MCF 10A (cell line): ENCODE results near the gene SLC51A. TPM values are rescaled to one million over a fixed set of nuclear protein-coding genes. Genes with fewer than 3 reads are reported as not detected.

Experiments
- BruUV-seq: library from RNA; stranded (reverse); fragments of 400-500 nt; replicated peaks from 2 replicates; lab custom pipeline; 2021; lab: Mats Ljungman, UMichigan
- CTCF ChIA-PET: fragments of 300-600 bp; sonication (Branson Sonifier 250); formaldehyde crosslinking; extraction: SDS; loops from one replicate; lab custom pipeline; 2021; ENCODE audit warnings: antibody characterized with exemption, inconsistent platforms; lab: Yijun Ruan, JAX
- POLR2A ChIA-PET: fragments of 300-600, 350-650 bp; sonication (Branson Sonifier 250); formaldehyde crosslinking; extraction: SDS; loops from one replicate; lab custom pipeline; 2020; ENCODE audit warnings: antibody characterized with exemption, inconsistent platforms; lab: Yijun Ruan, JAX
- DNase-seq: peaks from one replicate; pipeline ENCODE4 v3.0.0-alpha.2; 2018; ENCODE audit not compliant: unreplicated experiment
- H3K27ac Mint-ChIP-seq: one replicate; pipeline ENCODE4 v1.8.0; 2022; ENCODE audit warnings: mild to moderate bottlenecking, low read depth, mixed read lengths; ENCODE audit not compliant: unreplicated experiment
- H3K27me3 Mint-ChIP-seq: one replicate; pipeline ENCODE4 v1.8.0; 2022; ENCODE audit warnings: mixed read lengths; ENCODE audit not compliant: insufficient read depth, unreplicated experiment
- H3K36me3 Mint-ChIP-seq: one replicate; pipeline ENCODE4 v1.8.0; 2022; ENCODE audit warnings: mild to moderate bottlenecking, moderate library complexity, mixed read lengths; ENCODE audit not compliant: insufficient read depth, unreplicated experiment
- H3K4me1 Mint-ChIP-seq: one replicate; pipeline ENCODE4 v1.8.0; 2022; ENCODE audit warnings: mixed read lengths; ENCODE audit not compliant: insufficient read depth, unreplicated experiment
- H3K4me3 Mint-ChIP-seq: one replicate; pipeline ENCODE4 v1.8.0; 2022; ENCODE audit warnings: mild to moderate bottlenecking, moderate library complexity, mixed read lengths; ENCODE audit not compliant: unreplicated experiment
- H3K9me3 Mint-ChIP-seq: one replicate; pipeline ENCODE4 v1.8.0; 2022; ENCODE audit warnings: mixed read lengths; ENCODE audit not compliant: unreplicated experiment
- CTCF ChIP-seq: fragments of 200-600 bp; IDR thresholded peaks from one replicate; pipeline ENCODE4 v1.8.0; 2022; ENCODE audit warnings: antibody characterized with exemption, mild to moderate bottlenecking; ENCODE audit not compliant: unreplicated experiment
- intact Hi-C: fragments of 100-400 bp; cut with micrococcal nuclease; formaldehyde crosslinking; loops from 2 replicates; pipeline ENCODE4 v1.14.1; 2022
- total RNA-seq: library from RNA; stranded (reverse); gene quantifications from 2 replicates; pipeline ENCODE4 v1.2.3, GENCODE V29; 2022

Gene SLC51A
- total RNA-seq, 1 experiment from 2014 or later, result not detected

GRCh38 chr3:196210673-196211556, 5.4 kb upstream of the SLC51A start, which contains the start of gene ZDHHC19:
Gene ZDHHC19 (minus strand): TSS chr3:196211400. CDS start chr3:196211315, 85 bp downstream.
- Mint-ChIP-seq H3K4me1 (no peaks in the 10 kb centered on the region), H3K4me3 (no peak within 1 kb of the TSS), H3K27ac (no peak within 1 kb of the TSS), H3K9me3 (no peaks in the 10 kb centered on the region), H3K27me3 (peaks cover 14% of the 10 kb centered on the region), H3K36me3 (no peaks in the 10 kb centered on the region)
- TF ChIP-seq CTCF, result no peak
- POLR2A ChIA-PET, result no interaction called here
- intact Hi-C loops, result no loop called here
- CTCF ChIA-PET, result no interaction called here
- no TSS peak for BruUV-seq
- DNase-seq, result no peak

GRCh38 chr3:196214783-196215441, 1.4 kb upstream of the SLC51A start:
- TF ChIP-seq CTCF, result no peak
- H3K4me3 Mint-ChIP-seq, result no peak overlapping the region
- H3K27me3 Mint-ChIP-seq, result peaks cover 20% of the 10 kb centered on the region
- BruUV-seq, result no TSS peak
- CTCF ChIA-PET, result no interaction called here
- H3K9me3 Mint-ChIP-seq, result no peaks in the 10 kb centered on the region
- H3K4me1 Mint-ChIP-seq, result peaks cover 7% of the 10 kb centered on the region
- H3K27ac Mint-ChIP-seq, result no peak overlapping the region
- POLR2A ChIA-PET, result no interaction called here
- intact Hi-C loops, result no loop called here
- DNase-seq, result no peak
- no peaks in the 10 kb centered on the region for H3K36me3 Mint-ChIP-seq

GRCh38 chr3:196215493-196216020, 777 bp upstream of the SLC51A start:
- CTCF ChIA-PET, result interaction anchor here (1.3 kb wide), 1 partner anchor 142 kb away, joined by 3 read pairs; no protein-coding TSS in a partner anchor

More at GRCh38 chr3:196215493-196216020, 777 bp upstream of the SLC51A start:
- Mint-ChIP-seq H3K36me3 (no peaks in the 10 kb centered on the region), H3K4me3 (no peak overlapping the region), H3K27ac (no peak overlapping the region), H3K9me3 (no peaks in the 10 kb centered on the region), H3K4me1 (peaks cover 7% of the 10 kb centered on the region), H3K27me3 (peaks cover 14% of the 10 kb centered on the region)
- no peak for DNase-seq
- POLR2A ChIA-PET, result interaction anchor here (0.7 kb wide), 1 partner anchor 33 kb away, joined by 5 read pairs; no protein-coding TSS in a partner anchor
- no peak for TF ChIP-seq CTCF
- intact Hi-C loops, result no loop called here
- BruUV-seq, result no TSS peak
